BLaER1 treated with 17β-estradiol and CSF1 and Interleukin-3, amounts not matched to agents 10 nM and 100 nM (cell line): ENCODE measurements around the gene SLC12A7.
A peak's percentile ranks its signal among the peaks of the same experiment; 100 is the strongest.

Experiments
- H3K27ac ChIP-seq, 11 experiments: shearing (Covaris generic); formaldehyde crosslinking; 2 replicates each; pipeline ENCODE4 v1.8.1; 2022
- H3K27me3 ChIP-seq, 11 experiments: shearing (Covaris generic); formaldehyde crosslinking; 2 replicates each; pipeline ENCODE4 v1.8.1; 2022
- H3K36me3 ChIP-seq, 11 experiments: shearing (Covaris generic); formaldehyde crosslinking; 2 replicates each; pipeline ENCODE4 v1.8.1; 2022
- H3K4me1 ChIP-seq, 10 experiments: shearing (Covaris generic); formaldehyde crosslinking; 2 replicates each; pipeline ENCODE4 v1.8.1; 2022
- H3K4me2 ChIP-seq, 11 experiments: shearing (Covaris generic); formaldehyde crosslinking; 2 replicates each; pipeline ENCODE4 v1.8.1; 2022
- H3K4me3 ChIP-seq, 10 experiments: shearing (Covaris generic); formaldehyde crosslinking; 2 replicates each; pipeline ENCODE4 v1.8.1; 2022
- H3K9ac ChIP-seq, 11 experiments: shearing (Covaris generic); formaldehyde crosslinking; 2 replicates each; pipeline ENCODE4 v1.8.1; 2022
- H3K9me3 ChIP-seq, 11 experiments: shearing (Covaris generic); formaldehyde crosslinking; replicated peaks in 1 of 11; 2 replicates each; pipeline ENCODE4 v1.8.1; 2022
- H4K20me1 ChIP-seq, 11 experiments: shearing (Covaris generic); formaldehyde crosslinking; 2 replicates each; pipeline ENCODE4 v1.8.1; 2022
- Cebpa-rat ChIP-seq, 11 experiments: shearing (Covaris generic); IDR thresholded peaks; 2 replicates each; pipeline ENCODE4 v1.8.1; 2022

Gene SLC12A7

DNA sequence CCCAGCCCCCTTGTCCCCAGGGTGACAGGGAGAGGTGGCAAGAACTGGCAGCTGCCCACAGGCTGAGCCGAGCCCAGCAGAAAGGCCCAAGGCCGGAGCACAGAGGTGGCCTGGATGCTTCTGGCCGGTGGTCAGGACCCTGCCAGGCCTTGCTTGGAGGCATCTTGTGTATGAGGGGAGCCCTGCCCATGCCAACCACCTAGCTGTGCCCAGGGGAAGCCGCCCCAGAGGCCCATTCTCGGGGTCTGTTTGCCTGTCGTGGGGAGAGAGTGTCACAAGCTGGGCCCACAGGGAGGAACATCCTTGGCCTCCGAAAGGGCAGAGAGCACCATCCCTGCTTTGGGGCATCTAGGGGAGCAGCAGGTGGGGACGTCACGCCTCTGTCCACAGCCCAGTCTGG lies 93.3 kb downstream of the SLC12A7 start:
- Histone ChIP-seq H3K27ac (no peak overlapping the region), H3K4me2 (peak overlapping the region in 7 of 11 experiments; percentile 48 to 73 (median 57); a peak in 12 of 22 replicates), H3K4me3 (no peak overlapping the region), H3K9ac (no peak overlapping the region), H3K27me3 (peaks cover 0 to 55% (median 14%) of the 10 kb centered on the region in 11 experiments; a peak in 16 of 22 replicates), H3K36me3 (peaks cover 0 to 10% (median 0%) of the 10 kb centered on the region in 11 experiments; a peak in 2 of 22 replicates), H3K9me3 (no peaks in the 10 kb centered on the region), H3K4me1 (peaks cover 12 to 79% (median 61%) of the 10 kb centered on the region in 10 experiments), H4K20me1 (peaks cover 0 to 79% (median 63%) of the 10 kb centered on the region in 11 experiments; a peak in 18 of 22 replicates)
- no peak for TF ChIP-seq Cebpa-rat (IDR thresholded peaks at IDR 0.05)

DNA sequence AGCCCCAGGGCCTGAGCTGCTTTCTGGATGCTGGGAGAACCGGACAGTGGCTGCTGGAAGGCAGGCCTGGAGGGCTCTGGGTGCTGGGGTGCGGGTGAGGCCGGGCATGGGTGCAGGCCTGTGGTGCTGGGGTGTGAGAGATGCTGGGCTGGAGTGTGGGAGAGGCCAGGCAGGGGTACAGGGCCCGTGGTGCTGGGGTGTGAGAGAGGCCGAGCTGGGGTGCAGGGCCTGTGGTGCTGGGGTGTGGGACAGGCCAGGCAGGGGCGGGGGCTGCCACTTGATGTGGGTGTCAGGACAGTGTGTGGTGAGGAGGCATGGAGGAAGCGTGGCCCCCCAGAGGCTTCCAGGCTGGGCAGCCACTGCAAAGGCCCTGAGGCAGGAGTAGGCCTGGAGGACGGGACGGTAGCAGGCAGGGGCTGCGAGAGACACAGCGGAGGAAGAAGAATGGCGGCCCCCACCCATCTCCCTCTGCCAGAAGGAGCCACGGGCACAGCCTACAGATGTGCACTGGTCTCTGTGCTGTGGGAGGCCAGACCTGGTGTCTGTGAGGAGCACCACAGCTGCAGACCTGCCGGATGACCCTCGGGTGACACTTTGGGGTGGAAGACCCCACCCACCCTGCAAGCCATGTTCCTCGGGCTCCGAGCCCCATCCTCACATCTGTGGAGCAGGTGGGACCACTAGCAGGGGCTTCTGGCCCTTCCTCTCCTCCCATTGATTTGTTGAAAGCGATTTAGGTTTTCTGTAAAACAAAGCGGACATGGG lies 94.0 kb downstream of the SLC12A7 start:
- H4K20me1 ChIP-seq, result peaks cover 0 to 87% (median 70%) of the 10 kb centered on the region in 11 experiments; a peak in 18 of 22 replicates
- peaks cover 12 to 86% (median 69%) of the 10 kb centered on the region in 10 experiments for H3K4me1 ChIP-seq
- no peaks in the 10 kb centered on the region for H3K9me3 ChIP-seq
- peak overlapping the region in 5 of 11 experiments; percentile 3 to 100 (median 70); a peak in 5 of 22 replicates for H3K4me2 ChIP-seq
- TF ChIP-seq Cebpa-rat (IDR thresholded peaks at IDR 0.05), result no peak
- H3K4me3 ChIP-seq, result no peak overlapping the region
- no peak overlapping the region for H3K27ac ChIP-seq
- H3K9ac ChIP-seq, result no peak overlapping the region
- H3K27me3 ChIP-seq, result peaks cover 0 to 58% (median 14%) of the 10 kb centered on the region in 11 experiments; a peak in 16 of 22 replicates
- H3K36me3 ChIP-seq, result peaks cover 0 to 11% (median 0%) of the 10 kb centered on the region in 11 experiments; a peak in 2 of 22 replicates

DNA sequence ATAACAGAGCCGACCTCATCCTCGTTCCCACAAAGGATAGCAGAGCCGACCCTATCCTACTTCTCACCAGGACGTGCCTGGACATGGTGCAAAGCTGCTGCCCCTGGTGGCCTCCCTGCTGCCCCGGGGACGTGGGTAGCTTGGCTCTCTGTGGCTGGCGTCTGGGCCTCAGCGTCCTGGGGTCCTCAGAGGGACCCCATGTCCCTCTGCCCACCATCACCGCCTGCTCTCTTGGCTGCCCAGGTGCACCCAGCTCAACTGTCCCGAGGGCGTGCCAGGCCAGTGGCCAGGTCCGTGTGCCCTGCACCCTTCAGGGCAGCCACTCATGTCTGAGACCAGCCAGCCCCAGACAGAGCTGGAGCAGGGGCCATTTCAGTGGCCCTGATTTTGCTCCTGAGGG lies 94.8 kb downstream of the SLC12A7 start:
- Histone ChIP-seq H3K4me1 (peaks cover 12 to 95% (median 77%) of the 10 kb centered on the region in 10 experiments), H3K9me3 (no peaks in the 10 kb centered on the region), H4K20me1 (peaks cover 0 to 95% (median 78%) of the 10 kb centered on the region in 11 experiments; a peak in 18 of 22 replicates), H3K4me2 (peak overlapping the region in 4 of 11 experiments; percentile 70 to 100 (median 97); a peak in 3 of 22 replicates), H3K4me3 (no peak overlapping the region), H3K27me3 (peaks cover 0 to 58% (median 14%) of the 10 kb centered on the region in 11 experiments; a peak in 16 of 22 replicates), H3K36me3 (peaks cover 0 to 13% (median 0%) of the 10 kb centered on the region in 11 experiments; a peak in 2 of 22 replicates), H3K27ac (no peak overlapping the region), H3K9ac (no peak overlapping the region)
- TF ChIP-seq Cebpa-rat (IDR thresholded peaks at IDR 0.05), result no peak

DNA sequence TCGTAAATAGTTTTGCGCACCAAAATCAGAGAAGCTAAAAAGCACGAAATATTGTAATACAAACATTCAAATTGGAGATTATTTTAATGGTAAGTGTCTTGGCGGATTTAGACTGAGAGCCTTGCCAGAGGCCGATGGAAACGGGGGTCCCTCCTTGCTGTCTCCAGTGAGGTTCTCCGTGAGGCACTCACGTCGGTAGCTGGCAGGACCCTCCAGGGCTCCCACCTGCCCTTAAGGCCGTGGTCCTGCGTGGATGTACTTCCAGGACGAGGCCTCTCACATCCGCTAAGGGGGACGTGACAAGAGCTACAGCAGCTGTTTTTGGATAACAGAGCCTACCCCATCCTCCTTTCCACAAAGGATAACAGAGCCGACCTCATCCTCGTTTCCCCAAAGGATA lies 95.4 kb downstream of the SLC12A7 start:
- TF ChIP-seq Cebpa-rat (IDR thresholded peaks at IDR 0.05), result no peak
- Histone ChIP-seq H3K27ac (no peak overlapping the region), H3K9me3 (no peaks in the 10 kb centered on the region), H3K36me3 (peaks cover 0 to 13% (median 0%) of the 10 kb centered on the region in 11 experiments; a peak in 2 of 22 replicates), H4K20me1 (peaks cover 0 to 97% (median 83%) of the 10 kb centered on the region in 11 experiments; a peak in 18 of 22 replicates), H3K4me2 (peak overlapping the region in 6 of 11 experiments; percentile 89 to 100 (median 98); a peak in 9 of 22 replicates), H3K27me3 (peaks cover 0 to 58% (median 14%) of the 10 kb centered on the region in 11 experiments; a peak in 16 of 22 replicates), H3K4me3 (no peak overlapping the region), H3K9ac (no peak overlapping the region), H3K4me1 (peaks cover 12 to 97% (median 81%) of the 10 kb centered on the region in 10 experiments)

DNA sequence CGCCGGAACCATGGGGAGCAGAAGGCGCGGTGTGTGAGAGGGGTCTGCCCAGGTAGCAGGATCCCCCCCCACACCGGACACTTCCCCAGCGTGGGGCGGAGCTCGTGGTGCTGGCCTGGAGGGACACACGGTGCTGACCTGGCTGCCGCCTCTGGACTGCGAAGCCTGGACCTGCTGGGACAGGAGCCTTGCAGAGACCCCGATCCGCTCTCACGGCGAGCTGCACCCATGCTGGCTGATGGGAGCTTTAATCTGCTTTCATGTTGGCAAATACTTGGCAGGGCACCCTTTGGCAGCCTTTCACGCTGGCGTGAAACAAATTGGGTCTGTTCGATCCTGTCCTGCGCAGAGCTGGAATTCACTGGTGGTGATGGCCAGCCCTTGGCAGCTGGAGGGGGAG lies 95.8 kb downstream of the SLC12A7 start:
- TF ChIP-seq Cebpa-rat (IDR thresholded peaks at IDR 0.05), result no peak
- Histone ChIP-seq H3K4me3 (no peak overlapping the region), H3K9ac (peak overlapping the region in 3 of 11 experiments; percentile 2 to 49 (median 40); a peak in 3 of 22 replicates), H3K27ac (peak overlapping the region in 2 of 11 experiments; percentile 23 to 24; a peak in 1 of 22 replicates), H3K36me3 (peaks cover 0 to 13% (median 0%) of the 10 kb centered on the region in 11 experiments; a peak in 2 of 22 replicates), H3K4me1 (peaks cover 12 to 99% (median 85%) of the 10 kb centered on the region in 10 experiments), H4K20me1 (peaks cover 0 to 100% (median 86%) of the 10 kb centered on the region in 11 experiments; a peak in 18 of 22 replicates), H3K9me3 (no peaks in the 10 kb centered on the region), H3K4me2 (peak overlapping the region in 10 of 11 experiments; percentile 17 to 100 (median 93); a peak in 18 of 22 replicates), H3K27me3 (peaks cover 0 to 60% (median 14%) of the 10 kb centered on the region in 11 experiments; a peak in 16 of 22 replicates)

DNA sequence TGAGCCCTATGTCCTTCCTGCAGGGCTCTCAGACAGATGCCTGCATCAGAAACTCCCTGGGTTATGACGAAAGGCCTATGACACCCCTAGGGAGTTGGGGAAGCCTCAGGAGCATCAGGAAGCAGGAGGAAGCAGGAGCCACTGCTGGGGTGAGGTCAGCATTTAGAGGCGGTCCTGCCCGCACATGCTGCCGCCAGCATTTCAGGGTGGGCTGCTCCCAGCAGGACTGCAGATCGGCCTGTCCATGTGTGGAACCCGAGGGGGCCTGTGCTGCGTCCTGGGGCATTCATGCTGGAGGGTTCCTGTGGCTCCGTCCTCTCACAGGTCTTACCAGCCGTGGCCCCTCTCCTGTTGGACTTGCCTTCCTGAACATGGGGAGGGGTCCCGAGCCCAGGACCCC lies 96.4 kb downstream of the SLC12A7 start:
- H3K27me3 ChIP-seq, result peaks cover 0 to 61% (median 13%) of the 10 kb centered on the region in 11 experiments; a peak in 16 of 22 replicates

DNA sequence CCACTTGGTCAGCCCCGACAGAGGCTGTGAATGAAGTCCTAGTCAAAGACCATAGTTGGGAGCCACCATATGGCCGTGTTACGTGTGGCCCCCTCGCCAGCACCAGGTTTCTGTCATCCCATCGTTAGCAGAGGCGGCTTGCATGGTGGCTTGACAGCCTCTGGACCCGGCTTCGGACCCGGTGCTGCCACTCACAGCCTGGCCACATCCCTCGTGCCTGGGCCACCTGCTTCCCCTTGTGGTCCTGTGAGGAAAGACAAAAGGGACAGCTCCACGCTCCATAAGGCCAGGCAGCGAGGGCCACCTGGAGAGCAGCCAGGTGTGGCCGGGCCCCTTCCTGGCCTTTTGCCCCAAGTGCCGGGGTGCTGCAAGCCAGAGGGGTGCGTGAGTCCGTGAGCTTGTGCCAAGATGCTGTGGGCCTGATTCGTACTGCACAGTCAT lies 97.1 kb downstream of the SLC12A7 start:
- H4K20me1 ChIP-seq, result peaks cover 0 to 100% (median 88%) of the 10 kb centered on the region in 11 experiments; a peak in 18 of 22 replicates
- peak overlapping the region in 10 of 11 experiments; percentile 2 to 100 (median 93); a peak in 19 of 22 replicates for H3K4me2 ChIP-seq
- H3K27ac ChIP-seq, result no peak overlapping the region
- H3K4me1 ChIP-seq, result peaks cover 24 to 99% (median 86%) of the 10 kb centered on the region in 10 experiments
- no peak for TF ChIP-seq Cebpa-rat (IDR thresholded peaks at IDR 0.05)
- H3K9me3 ChIP-seq, result no peaks in the 10 kb centered on the region
- H3K4me3 ChIP-seq, result peak overlapping the region in 1 of 10 experiments; percentile 6; a peak in 1 of 20 replicates
- peaks cover 0 to 13% (median 0%) of the 10 kb centered on the region in 11 experiments; a peak in 2 of 22 replicates for H3K36me3 ChIP-seq
- H3K9ac ChIP-seq, result peak overlapping the region in 2 of 11 experiments; percentile 26 to 49; a peak in 1 of 22 replicates
- peaks cover 3 to 61% (median 18%) of the 10 kb centered on the region in 11 experiments; a peak in 21 of 22 replicates for H3K27me3 ChIP-seq

More for the DNA sequence above, 96.4 kb downstream of the SLC12A7 start:
- peak overlapping the region in 4 of 11 experiments; percentile 2 to 49 (median 44); a peak in 6 of 22 replicates for H3K9ac ChIP-seq
- H3K4me1 ChIP-seq, result peaks cover 16 to 99% (median 86%) of the 10 kb centered on the region in 10 experiments
- H3K4me3 ChIP-seq, result peak overlapping the region in 1 of 10 experiments; percentile 6; a peak in 1 of 20 replicates
- H3K4me2 ChIP-seq, result peak overlapping the region; percentile 2 to 100 (median 89); a peak in 19 of 22 replicates
- H3K9me3 ChIP-seq, result no peaks in the 10 kb centered on the region
- TF ChIP-seq Cebpa-rat (IDR thresholded peaks at IDR 0.05), result no peak
- peaks cover 0 to 13% (median 0%) of the 10 kb centered on the region in 11 experiments; a peak in 2 of 22 replicates for H3K36me3 ChIP-seq
- peaks cover 0 to 100% (median 87%) of the 10 kb centered on the region in 11 experiments; a peak in 18 of 22 replicates for H4K20me1 ChIP-seq
- peak overlapping the region in 3 of 11 experiments; percentile 23 to 34 (median 24); a peak in 2 of 22 replicates for H3K27ac ChIP-seq

DNA sequence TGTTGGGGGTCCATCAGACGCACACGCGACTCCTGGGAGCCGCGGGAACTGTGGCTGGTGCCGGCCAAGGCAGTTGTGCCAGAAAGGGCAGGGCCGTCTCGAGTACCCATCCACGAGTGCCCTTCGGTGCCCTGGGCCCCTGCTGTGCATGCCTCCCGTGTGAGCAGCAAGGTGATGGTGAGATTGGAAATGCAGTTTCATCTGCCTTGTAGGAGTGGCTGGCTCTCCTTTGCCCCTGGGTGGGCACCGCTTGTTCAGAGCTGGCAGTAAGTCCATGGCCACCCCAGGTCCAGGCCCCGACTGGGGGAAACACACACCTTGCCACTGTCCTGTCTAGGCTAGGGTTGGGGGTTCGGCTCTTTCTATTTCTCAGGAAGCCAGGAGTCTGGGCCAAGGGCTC lies 97.5 kb downstream of the SLC12A7 start:
- peaks cover 0 to 100% (median 92%) of the 10 kb centered on the region in 11 experiments; a peak in 18 of 22 replicates for H4K20me1 ChIP-seq
- H3K36me3 ChIP-seq, result peaks cover 0 to 13% (median 0%) of the 10 kb centered on the region in 11 experiments; a peak in 2 of 22 replicates

More for the DNA sequence above, 97.5 kb downstream of the SLC12A7 start:
- TF ChIP-seq Cebpa-rat (IDR thresholded peaks at IDR 0.05), result no peak
- no peak overlapping the region for H3K27ac ChIP-seq
- peaks cover 28 to 99% (median 86%) of the 10 kb centered on the region in 10 experiments for H3K4me1 ChIP-seq
- peaks cover 7 to 61% (median 18%) of the 10 kb centered on the region in 11 experiments for H3K27me3 ChIP-seq
- no peak overlapping the region for H3K4me3 ChIP-seq
- peak overlapping the region in 2 of 11 experiments; percentile 16 to 26; a peak in 1 of 22 replicates for H3K9ac ChIP-seq
- H3K4me2 ChIP-seq, result peak overlapping the region in 9 of 11 experiments; percentile 57 to 100 (median 97); a peak in 18 of 22 replicates
- no peaks in the 10 kb centered on the region for H3K9me3 ChIP-seq
